KMS-11 (cell line): ENCODE data around the gene TIGD3.
A peak's percentile ranks its signal among the peaks of the same experiment; 100 is the strongest.

Experiments used
- H2AFZ ChIP-seq: fragments of 200-600 bp; sonication (generic); 2 replicates; pipeline ENCODE4 v1.6.1; 2016; ENCODE audit warnings: antibody characterized with exemption, mixed run types, low read depth
- H3K27ac ChIP-seq: fragments of 200-600 bp; sonication (generic); 2 replicates; pipeline ENCODE4 v1.6.1; 2016; ENCODE audit warnings: mild to moderate bottlenecking, mixed run types
- H3K27me3 ChIP-seq: fragments of 200-600 bp; sonication (generic); 2 replicates; pipeline ENCODE4 v1.6.1; 2017; ENCODE audit warnings: mild to moderate bottlenecking, low read depth, mixed run types, moderate library complexity; ENCODE audit not compliant: insufficient read depth
- H3K36me3 ChIP-seq: fragments of 200-600 bp; sonication (generic); 2 replicates; pipeline ENCODE4 v1.6.1; 2017; ENCODE audit warnings: mild to moderate bottlenecking, mixed run types; ENCODE audit not compliant: insufficient read depth
- H3K4me1 ChIP-seq: fragments of 200-600 bp; sonication (generic); 2 replicates; pipeline ENCODE4 v1.6.1; 2016; ENCODE audit warnings: mild to moderate bottlenecking, low read depth, mixed run types; ENCODE audit not compliant: poor library complexity, severe bottlenecking
- H3K4me2 ChIP-seq: fragments of 200-600 bp; sonication (generic); 2 replicates; pipeline ENCODE4 v1.7.0; 2016; ENCODE audit warnings: mild to moderate bottlenecking, mixed run types
- H3K4me3 ChIP-seq: fragments of 200-600 bp; sonication (generic); IDR thresholded peaks from 2 replicates; pipeline ENCODE4 v1.6.1; 2017; ENCODE audit warnings: low read depth, low read length, mixed read lengths; ENCODE audit not compliant: insufficient read depth
- H3K79me2 ChIP-seq: fragments of 200-600 bp; sonication (generic); 2 replicates; pipeline ENCODE4 v1.6.1; 2016; ENCODE audit warnings: low read depth, mixed run types; ENCODE audit not compliant: insufficient read depth
- H3K9ac ChIP-seq: fragments of 200-600 bp; sonication (generic); 2 replicates; pipeline ENCODE4 v1.6.1; 2016; ENCODE audit warnings: mild to moderate bottlenecking, mixed run types
- H4K20me1 ChIP-seq: fragments of 200-600 bp; sonication (generic); 2 replicates; pipeline ENCODE4 v1.6.1; 2016; ENCODE audit warnings: mild to moderate bottlenecking, mixed run types; ENCODE audit not compliant: insufficient read depth
- CTCF ChIP-seq: fragments of 200-600 bp; sonication (generic); conservative IDR thresholded peaks from 2 replicates; pipeline ENCODE4 v1.6.1; 2017; ENCODE audit warnings: low read depth, mild to moderate bottlenecking, antibody characterized with exemption, low read length, moderate library complexity, mixed read lengths

The TIGD3 gene

GRCh38 chr11:65352783-65353182 lies 1.8 kb upstream of the TIGD3 start:
- Histone ChIP-seq H3K27ac (no peak overlapping the region), H3K4me1 (peaks cover 9% of the 10 kb centered on the region), H4K20me1 (no peaks in the 10 kb centered on the region), H3K4me2 (no peak overlapping the region), H3K79me2 (no peaks in the 10 kb centered on the region), H3K4me3 (no peak overlapping the region), H2AFZ (no peak overlapping the region), H3K9ac (no peak overlapping the region), H3K36me3 (peaks cover 3% of the 10 kb centered on the region; the same call in 1 of the 2 replicates), H3K27me3 (no peaks in the 10 kb centered on the region)
- TF ChIP-seq CTCF, result peak; percentile 32; the same call in 1 of the 2 replicates

- Histone ChIP-seq H3K4me3 (no peak overlapping the region), H3K4me1 (peaks cover 9% of the 10 kb centered on the region), H3K27me3 (no peaks in the 10 kb centered on the region), H3K27ac (no peak overlapping the region), H3K4me2 (peak overlapping the region; percentile 68; the same call in 1 of the 2 replicates), H3K79me2 (no peaks in the 10 kb centered on the region), H2AFZ (no peak overlapping the region), H3K9ac (no peak overlapping the region), H4K20me1 (no peaks in the 10 kb centered on the region), H3K36me3 (peaks cover 3% of the 10 kb centered on the region; the same call in 1 of the 2 replicates)
- TF ChIP-seq CTCF, result no peak
These were observed 1.2 kb upstream of the TIGD3 start for GRCh38 chr11:65353376-65353775.

DNA sequence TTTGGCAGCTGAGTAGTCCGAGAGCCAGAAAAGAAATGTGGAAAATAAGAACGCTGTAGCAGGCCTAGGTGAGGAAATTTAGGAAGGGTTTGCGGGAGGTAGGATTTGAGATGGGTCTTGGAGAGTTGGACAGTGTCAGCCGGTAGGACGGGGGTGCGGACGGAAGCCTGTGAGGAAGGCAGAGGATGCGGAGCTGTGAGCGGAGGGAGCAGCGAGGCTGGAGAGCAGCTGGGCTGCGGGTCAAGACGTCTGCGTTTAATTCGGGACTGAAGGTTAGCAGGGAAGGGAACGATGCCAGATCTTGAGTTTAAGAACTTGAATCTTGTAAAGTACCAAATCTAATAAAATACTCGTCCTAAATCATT lies 669 bp upstream of the TIGD3 start:
- Histone ChIP-seq H3K4me3 (no peak overlapping the region), H3K9ac (no peak overlapping the region), H3K27me3 (no peaks in the 10 kb centered on the region), H3K4me1 (peaks cover 9% of the 10 kb centered on the region), H3K27ac (no peak overlapping the region), H2AFZ (no peak overlapping the region), H3K79me2 (no peaks in the 10 kb centered on the region), H3K4me2 (peak overlapping the region; percentile 68), H3K36me3 (peaks cover 1% of the 10 kb centered on the region; the same call in 1 of the 2 replicates), H4K20me1 (no peaks in the 10 kb centered on the region)
- no peak for TF ChIP-seq CTCF

DNA sequence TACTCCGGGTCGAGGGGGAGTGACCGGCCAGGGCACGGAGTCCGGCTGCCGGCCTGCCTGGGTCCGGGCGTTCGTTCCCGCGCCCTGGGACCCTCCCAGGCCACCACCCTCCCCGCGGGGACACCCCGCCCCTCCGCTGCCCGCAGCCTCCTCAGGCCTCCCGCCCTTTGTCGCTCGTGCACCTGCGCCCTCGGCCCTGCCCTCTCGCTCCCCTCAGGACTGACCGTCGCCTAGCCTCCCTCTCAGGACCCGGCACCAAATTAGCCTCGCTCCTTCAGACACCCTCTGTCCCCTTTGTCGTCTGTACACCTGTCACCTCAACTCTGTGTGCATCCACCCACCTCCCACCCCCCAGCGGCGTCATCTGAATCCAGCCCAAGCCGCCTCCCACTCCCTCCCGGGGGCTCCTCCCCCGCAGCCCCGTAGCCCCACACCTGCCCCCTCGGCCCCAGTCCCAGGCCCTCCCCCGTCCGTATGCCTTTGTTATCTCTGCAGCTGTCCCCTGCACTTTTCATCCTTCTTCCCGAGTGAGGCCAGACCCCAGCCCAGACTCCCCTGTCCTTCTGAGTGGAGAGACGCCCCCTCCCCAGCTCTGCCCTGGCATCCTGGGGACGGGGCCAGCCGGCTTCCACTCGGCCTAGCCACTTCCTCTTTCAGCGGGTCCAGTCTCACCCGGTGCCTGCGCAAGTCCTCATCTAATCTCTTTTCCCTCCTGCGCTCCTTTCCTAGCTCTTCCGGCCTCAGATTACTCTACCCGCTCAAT lies 643 bp downstream of the TIGD3 start:
- Histone ChIP-seq H3K27me3 (no peaks in the 10 kb centered on the region), H3K4me1 (peaks cover 9% of the 10 kb centered on the region), H2AFZ (peak overlapping the region; percentile 78), H3K27ac (no peak overlapping the region), H3K36me3 (no peaks in the 10 kb centered on the region), H3K4me2 (peak overlapping the region; percentile 59), H3K4me3 (no peak overlapping the region), H3K79me2 (no peaks in the 10 kb centered on the region), H4K20me1 (no peaks in the 10 kb centered on the region), H3K9ac (peak overlapping the region; percentile 42; the same call in 1 of the 2 replicates)
- TF ChIP-seq CTCF, result no peak
